ENCODE results near the gene BTBD2. TPM values are rescaled to one million over a fixed set of nuclear protein-coding genes. Genes with fewer than 3 reads are reported as not detected.
A peak's percentile ranks its signal among the peaks of the same experiment; 100 is the strongest.

BTBD2 gene
- total RNA-seq, 1 experiment from 2014 or later, result 52.2 TPM

DNA sequence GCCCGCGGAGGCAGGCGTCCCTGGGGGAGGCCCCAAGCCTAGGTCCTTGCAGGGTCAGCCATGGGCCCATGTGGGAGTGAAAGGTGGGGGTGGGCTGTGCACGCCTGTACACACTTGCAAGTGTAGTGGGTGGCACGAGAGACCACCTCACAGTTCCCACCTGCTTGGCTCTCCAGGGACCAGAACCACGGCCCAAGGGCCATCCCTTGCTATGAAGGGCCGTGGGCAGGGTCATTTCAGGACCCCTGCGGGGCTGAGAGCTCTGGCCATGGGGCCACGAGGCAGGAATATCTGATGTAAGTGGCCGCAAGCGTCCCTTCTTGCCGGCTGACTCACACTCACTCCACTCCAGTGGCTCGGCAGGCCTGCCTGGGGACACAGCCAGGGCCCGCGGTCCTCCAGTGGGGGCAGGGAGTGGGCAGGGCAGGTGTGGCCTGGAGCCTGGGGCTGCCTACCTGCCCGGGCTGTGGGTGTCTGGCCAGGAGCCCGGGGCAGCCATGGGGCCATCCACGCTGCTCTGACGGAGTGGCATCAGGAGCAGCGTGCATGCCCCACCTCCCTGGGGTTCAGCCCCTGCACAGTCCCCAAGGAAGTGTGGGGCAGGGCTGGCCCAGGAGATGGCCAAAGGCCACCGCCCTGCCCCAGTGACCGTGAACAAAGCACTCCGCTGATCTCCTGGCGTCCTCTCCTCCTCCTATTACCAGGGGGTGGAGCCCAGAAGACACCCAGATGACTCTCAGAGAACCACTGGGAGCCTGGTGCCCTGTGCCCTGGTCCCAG is 44.1 kb upstream of the BTBD2 start:
- Mint-ChIP-seq H3K36me3 (ENCODE audit: insufficient read depth, unreplicated experiment) (peaks cover 15% of the 10 kb centered on the region), H3K4me3 (ENCODE audit: unreplicated experiment) (peak overlapping the region; percentile 82), H3K4me1 (ENCODE audit: low read depth, unreplicated experiment) (no peaks in the 10 kb centered on the region), H3K27ac (ENCODE audit: unreplicated experiment) (peak overlapping the region; percentile 97), H3K27me3 (ENCODE audit: insufficient read depth, unreplicated experiment) (no peaks in the 10 kb centered on the region), H3K9me3 (ENCODE audit: unreplicated experiment) (no peaks in the 10 kb centered on the region)
- no peak for TF ChIP-seq CTCF (IDR thresholded peaks at IDR 0.05; ENCODE audit: insufficient read depth in 1 of 2, low read depth in 1 of 2, low read length in 1 of 2, severe bottlenecking in 1 of 2, unreplicated experiment in 1 of 2)
- peak overlapping the region; percentile 64; the same call in 1 of the 2 replicates for H3K4me3 ChIP-seq (ENCODE audit: low read depth, low read length)
- peak; percentile 71 to 84 for DNase-seq
- no peaks in the 10 kb centered on the region for H3K36me3 ChIP-seq (ENCODE audit: control insufficient read depth, insufficient read depth, low read length)
- no peaks in the 10 kb centered on the region for H3K27me3 ChIP-seq (replicated peaks; ENCODE audit: control insufficient read depth, insufficient read depth, low read length)
- no TSS peak for BruUV-seq (replicated peaks)
- intact Hi-C loops (cut with micrococcal nuclease; ENCODE audit: unreplicated experiment), result loop anchor here (5.0 kb wide), 1 partner anchor 38 kb away; the partner anchor contains the start of genes IZUMO4 and MOB3A
- peaks cover 24% of the 10 kb centered on the region for H3K4me1 ChIP-seq
- no peaks in the 10 kb centered on the region for H3K9me3 ChIP-seq
- ChIA-PET CTCF (interaction anchor here (0.6 kb wide), 1 partner anchor 39 kb away, joined by 4 read pairs; no protein-coding TSS in a partner anchor), POLR2A (no interaction called here)

DNA sequence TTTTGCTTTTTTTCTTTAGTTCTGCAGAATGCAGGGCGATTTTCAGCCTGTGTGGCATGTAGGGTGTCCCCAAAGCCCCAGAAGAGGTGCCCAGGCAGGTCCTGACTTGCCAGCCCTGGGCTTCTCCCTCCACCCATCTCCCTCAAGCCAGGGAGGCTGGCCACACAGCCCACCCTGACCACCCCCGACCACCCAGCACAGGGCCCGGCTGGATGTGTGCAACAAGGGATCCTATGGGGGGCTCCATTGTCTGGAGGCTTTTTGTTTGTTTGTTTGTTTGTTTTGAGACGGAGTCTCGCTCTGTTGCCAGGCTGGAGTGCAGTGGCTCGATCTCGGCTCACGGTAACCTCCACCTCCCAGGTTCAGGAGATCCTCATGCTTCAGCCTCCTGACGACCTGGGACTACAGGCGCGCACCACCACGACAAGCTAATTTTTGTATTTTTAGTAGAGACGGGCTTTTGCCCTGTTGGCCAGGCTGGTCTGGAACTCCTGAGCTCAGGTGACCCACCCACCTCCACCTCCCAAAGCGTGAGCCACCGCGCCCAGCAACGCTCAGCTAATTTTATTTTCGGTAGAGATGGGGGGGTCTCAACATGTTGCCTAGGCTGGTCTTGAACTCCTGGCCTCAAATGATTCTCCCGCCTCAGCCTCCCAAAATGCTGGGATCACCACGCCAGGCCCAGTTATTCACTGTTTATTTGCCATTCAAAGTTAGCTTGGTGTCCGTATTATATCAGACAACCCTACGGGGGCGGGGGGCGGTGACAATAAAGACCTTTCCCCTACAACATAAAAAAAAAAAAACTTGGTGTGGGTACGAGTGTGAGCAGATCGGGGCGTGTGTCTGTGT is 43.3 kb upstream of the BTBD2 start:
- peak overlapping the region; percentile 97 for H3K27ac Mint-ChIP-seq (ENCODE audit: unreplicated experiment)
- Histone ChIP-seq H3K4me3 (ENCODE audit: low read depth, low read length) (no peak overlapping the region), H3K9me3 (no peaks in the 10 kb centered on the region), H3K4me1 (peaks cover 24% of the 10 kb centered on the region), H3K27me3 (replicated peaks; ENCODE audit: control insufficient read depth, insufficient read depth, low read length) (no peaks in the 10 kb centered on the region), H3K36me3 (ENCODE audit: control insufficient read depth, insufficient read depth, low read length) (no peaks in the 10 kb centered on the region)
- DNase-seq, result no peak
- intact Hi-C loops (cut with micrococcal nuclease; ENCODE audit: unreplicated experiment), result no loop called here
- TF ChIP-seq CTCF (IDR thresholded peaks at IDR 0.05; ENCODE audit: insufficient read depth in 1 of 2, low read depth in 1 of 2, low read length in 1 of 2, severe bottlenecking in 1 of 2, unreplicated experiment in 1 of 2), result no peak
- no TSS peak for BruUV-seq (replicated peaks)
- no peaks in the 10 kb centered on the region for H3K27me3 Mint-ChIP-seq (ENCODE audit: insufficient read depth, unreplicated experiment)
- no peaks in the 10 kb centered on the region for H3K9me3 Mint-ChIP-seq (ENCODE audit: unreplicated experiment)
- POLR2A ChIA-PET, result no interaction called here
- no peaks in the 10 kb centered on the region for H3K4me1 Mint-ChIP-seq (ENCODE audit: low read depth, unreplicated experiment)
- CTCF ChIA-PET, result no interaction called here
- H3K4me3 Mint-ChIP-seq (ENCODE audit: unreplicated experiment), result no peak overlapping the region
- H3K36me3 Mint-ChIP-seq (ENCODE audit: insufficient read depth, unreplicated experiment), result peaks cover 14% of the 10 kb centered on the region

All from Caco-2 (cell line).